HG03457 (cell line): ENCODE measurements around the gene CRISP2.

Experiments
- ATAC-seq: cut with Tn5 transposase; IDR thresholded peaks from one replicate; pipeline ENCODE4 v1.9.1; 2021; ENCODE audit warnings: moderate number of reproducible peaks; ENCODE audit not compliant: unreplicated experiment

The CRISP2 gene

DNA sequence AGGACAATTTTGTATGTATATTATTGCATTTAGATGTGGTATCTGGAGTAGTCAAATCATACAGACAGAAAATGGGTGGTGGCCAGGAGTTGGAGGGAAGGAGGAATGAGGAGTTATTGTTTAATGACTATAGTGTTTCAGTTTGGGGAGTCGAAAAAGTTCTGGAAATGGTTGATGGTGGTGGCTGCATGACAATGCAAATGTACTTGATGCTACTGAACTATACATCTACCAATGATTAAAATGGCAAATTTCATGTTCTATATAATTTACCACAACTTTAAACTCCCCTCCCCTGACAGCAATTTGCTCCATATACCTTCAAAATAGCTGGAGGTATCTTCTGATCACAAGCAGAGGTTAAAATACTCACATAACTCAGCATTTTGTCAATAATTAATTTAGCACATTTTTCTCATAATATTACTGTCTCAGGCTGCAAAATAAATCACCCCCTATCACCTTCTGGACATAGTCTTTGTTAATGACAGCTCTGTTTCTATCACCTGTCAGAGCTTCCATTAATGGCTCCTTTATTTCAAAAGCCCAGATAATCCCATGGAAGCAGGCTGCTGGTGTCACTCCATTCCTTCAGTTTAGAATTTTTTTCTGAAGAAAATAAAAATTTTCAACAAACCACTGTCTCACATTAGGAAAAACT, 51.0 kb downstream of the CRISP2 start:
- no peak for ATAC-seq

DNA sequence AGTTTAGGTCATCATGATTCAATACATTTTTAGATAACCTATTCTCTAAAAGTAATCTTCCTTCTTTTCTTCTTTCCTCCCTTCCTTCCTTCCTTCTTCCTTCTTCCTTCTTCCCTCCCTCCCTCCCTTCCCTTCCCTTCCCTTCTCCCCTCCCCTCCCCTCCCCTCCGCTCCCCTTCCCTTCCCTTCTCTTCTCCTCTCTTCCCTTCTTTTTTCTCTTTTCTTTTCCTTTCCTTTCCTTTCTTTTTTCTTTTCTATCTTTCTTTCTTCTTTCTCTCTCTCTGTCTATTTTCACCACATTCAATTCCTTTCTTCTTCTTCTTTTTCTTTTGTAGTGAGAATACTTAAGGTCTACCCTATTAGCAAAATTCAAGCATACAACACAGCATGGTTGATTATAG, 59.4 kb downstream of the CRISP2 start:
- no peak for ATAC-seq

DNA sequence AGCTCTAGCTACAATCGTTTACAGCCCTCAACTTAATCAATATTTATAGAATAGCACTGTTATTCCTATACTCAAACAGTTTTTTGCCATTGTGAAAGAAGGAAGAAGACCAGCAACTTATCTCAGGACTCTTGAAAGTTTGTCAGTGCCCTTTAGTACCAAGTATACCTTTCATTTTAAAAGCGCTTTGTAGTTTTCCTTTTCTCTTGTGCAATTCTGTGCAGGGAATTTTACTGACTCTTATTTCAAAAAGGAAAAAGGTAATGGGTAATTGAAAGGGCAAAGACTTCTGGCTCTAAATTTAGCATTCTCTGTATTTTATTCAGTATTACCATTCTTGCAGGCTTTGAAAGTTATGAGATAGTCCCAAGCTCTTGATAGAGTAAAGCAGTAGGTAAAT, 59.9 kb downstream of the CRISP2 start:
- ATAC-seq, result no peak

DNA sequence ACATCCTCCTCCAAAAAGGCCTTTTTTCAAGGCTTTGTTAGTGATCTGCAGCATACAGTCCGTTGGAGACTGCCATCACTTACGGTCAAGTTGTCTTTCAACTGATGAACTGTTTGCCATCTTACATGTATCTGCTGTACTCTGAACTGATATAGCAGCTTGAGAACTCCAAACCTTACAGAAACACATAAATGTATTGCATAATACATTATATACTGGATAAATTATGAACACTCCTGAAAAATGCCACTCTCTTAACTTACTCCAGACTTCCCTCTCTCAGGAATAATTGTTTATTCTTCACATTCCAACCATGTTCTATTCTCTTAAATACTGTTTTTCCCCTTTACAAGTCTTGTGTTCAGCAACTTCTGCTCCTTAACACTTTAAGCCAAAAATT, 62.1 kb downstream of the CRISP2 start:
- ATAC-seq, result no peak

DNA sequence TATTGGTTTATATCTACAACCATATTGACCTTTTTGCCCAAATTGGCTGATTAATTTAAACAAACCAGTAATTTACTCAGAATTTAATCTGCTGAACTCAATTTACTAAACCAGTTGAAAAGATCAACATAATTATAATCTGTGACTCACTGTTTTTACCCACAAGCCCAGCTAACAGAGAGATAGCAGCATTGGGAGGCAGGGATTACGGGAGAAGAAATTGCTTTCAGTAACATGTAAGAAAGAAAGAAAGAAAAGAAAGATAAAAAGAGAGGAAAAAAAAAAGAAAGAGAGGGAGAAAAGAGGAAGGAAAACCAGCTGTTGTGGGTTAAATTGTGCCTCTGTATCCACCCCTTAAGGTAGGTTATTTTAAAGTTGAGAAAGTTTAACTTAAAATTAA, 63.4 kb downstream of the CRISP2 start:
- no peak for ATAC-seq

DNA sequence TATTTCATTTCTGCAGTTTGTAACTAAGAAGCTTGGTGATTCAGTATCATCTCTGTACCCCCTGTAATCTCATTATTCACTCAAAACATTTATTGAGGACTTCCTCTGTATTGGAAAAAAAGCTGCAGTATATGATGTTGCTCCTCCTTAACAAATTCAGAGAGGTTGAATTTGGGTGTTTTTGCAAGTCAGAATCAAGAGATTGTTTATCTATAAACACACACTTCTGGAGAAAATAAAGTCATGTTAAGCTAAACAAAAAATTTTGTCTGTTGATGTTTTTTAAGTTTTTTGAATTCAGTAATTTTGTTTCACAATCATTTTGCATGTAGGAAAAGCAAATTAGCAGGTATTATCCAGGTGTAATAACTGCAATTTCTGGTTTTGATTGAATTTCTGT, 65.3 kb downstream of the CRISP2 start:
- no peak for ATAC-seq

DNA sequence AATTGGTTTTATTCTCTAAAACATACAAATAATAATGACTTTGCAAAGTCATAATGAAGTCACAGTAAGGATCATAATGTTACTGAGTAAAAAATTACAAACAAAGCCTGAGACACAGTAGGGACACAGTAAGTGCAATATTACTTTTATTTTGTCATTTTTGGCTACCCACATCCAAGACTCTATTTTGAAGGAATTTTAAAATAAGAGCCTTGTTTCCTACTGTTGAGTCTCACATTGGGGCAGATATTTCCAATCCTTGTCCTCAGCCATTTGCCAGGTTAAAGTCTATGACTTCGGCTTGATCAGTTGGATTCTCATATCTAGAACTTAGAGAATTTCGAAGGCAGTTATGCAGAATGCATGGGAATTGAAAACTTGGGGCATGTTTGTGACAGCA, 65.9 kb downstream of the CRISP2 start:
- ATAC-seq, result no peak

DNA sequence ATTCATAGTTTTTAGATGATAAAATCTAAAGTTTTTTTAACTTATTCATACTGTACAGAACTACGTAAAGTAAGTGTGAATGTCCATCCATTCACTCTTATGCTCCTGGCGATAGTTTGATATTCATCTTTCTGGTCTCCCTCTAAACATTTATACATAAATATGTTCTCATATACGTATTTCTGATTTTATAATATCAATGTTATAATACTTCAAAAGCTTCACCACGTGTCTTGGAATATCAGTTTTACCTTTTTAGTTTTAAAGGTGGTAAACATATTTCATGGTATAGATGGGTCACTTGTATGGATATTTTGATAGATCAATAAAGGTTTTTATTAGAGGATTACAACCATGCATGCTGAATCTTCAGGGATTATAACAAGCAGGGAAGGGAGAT, 66.4 kb downstream of the CRISP2 start:
- no peak for ATAC-seq

DNA sequence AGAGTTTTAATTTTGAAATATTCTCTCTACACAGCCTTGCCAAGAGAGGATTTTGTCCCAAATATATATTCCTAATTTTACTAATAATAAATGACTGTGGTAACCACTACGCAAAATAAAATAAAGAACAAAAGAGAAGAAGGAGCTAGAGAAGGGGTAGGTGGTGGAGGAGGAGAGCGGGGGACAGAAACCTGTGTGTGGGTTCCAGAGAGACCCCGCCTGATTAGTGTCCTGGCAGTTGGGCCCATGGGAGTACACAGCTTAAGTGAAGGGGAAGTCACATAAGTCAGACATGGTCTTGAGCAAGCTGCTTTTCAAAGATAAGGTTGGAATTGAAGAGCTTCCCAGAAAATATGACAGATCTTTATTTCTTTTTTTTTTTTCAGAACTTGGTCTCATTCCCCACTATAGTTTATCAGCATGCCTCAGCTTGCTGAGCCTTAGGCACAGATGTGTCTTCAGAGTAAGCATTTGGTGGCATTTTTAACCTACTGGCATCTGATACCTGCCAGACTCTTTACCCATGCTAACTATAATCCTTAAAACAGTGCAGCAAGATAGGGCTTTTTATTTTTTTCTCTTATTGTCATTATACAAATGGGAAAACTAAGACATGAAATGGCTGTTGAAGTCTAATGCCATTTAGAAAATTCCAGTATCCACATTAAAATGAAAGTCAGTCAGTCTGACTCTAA, 67.1 kb downstream of the CRISP2 start:
- ATAC-seq, result no peak

DNA sequence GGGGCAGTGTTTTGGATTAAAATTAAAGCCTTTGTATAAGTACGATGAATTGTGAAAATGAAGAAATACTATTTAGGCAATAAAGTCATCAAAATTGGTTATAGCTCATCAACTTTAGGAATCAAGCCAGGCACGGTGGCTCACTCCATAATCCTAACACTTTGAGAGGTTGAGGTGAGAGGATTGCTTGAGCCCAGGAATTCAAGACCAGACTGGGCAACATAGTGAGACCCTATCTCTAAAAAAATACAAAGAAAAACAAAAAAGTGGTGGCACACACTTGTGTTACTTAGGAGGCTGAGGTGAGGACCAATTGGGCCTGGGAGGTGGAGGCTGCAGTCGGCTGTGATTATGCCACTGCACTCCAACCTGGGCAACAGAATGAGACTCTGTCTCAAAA, 68.2 kb downstream of the CRISP2 start:
- ATAC-seq, result no peak
